Measurements from ENCODE around the gene DCUN1D5. TPM values are rescaled to one million over a fixed set of nuclear protein-coding genes. Genes with fewer than 3 reads are reported as not detected.

Gene DCUN1D5
- total and polyA plus RNA-seq, 12 donors: 8.8 to 36.7 (median 21.9) TPM

DNA sequence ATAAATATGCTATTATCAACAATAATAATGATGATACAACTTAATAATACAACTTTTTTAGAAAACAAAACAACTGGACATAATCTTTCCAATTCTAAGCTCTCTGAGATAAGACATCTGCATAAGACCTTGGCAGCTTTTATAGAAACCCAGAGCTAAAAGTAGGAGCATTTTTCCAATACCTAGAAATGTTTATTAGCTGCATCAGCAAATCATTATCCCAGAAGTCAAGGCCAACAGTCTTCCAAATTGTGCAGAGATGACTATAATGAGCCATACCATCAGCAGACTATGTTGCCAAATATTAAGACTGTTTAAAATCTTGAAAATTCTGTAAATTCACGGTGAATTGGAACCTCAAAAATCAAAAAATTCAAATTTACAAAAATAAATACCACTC, 30.3 kb downstream of the DCUN1D5 start:
- WGBS, 2 donors: 97 to 100% methylated on average over 1 of the region's 1 CpG
- H3K4me3 ChIP-seq: no peak overlapping the region

DNA sequence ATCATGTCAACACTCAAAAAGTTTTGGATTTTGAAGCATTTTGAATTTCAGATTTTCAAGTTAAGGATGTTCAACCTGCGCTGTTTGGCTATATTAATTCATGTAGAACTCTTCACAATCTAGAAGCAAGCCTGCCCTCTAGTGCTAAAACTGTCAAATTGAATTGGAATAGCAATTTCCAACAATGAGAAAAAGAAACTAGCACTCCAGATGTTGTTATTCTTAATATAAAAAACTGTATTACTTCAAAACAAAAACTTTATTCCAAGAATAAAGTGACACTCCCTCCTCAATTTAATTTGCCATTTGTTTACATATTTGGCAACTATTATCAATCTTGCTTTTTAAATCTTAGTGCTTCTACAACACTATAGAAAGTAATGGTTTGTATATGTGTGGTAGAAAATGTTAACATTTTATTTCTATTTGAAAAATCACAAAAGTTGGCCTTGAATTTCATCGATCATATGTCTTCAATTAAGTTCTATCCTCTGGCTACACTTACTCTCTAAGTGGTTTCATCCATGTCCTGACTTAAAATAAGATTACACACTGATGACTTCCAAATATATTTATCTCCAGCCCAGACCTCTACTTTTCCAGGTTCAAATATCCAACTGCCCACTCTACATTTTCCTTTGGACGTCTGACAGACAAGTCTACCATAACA, 36.6 kb downstream of the DCUN1D5 start:
- WGBS, 2 donors: 46 to 49% methylated on average over 3 of the region's 3 CpGs
- H3K27me3 ChIP-seq: no peaks in the 10 kb centered on the region
- intact Hi-C loops (cut with DNase I): no loop called here
- peaks cover 0 to 21% (median 6%) of the 10 kb centered on the region in 9 donors for H3K36me3 ChIP-seq
- no peak for DNase-seq
- H3K4me1 ChIP-seq: peaks cover 0 to 3% (median 0%) of the 10 kb centered on the region in 9 donors
- TF ChIP-seq, protein P1, sequence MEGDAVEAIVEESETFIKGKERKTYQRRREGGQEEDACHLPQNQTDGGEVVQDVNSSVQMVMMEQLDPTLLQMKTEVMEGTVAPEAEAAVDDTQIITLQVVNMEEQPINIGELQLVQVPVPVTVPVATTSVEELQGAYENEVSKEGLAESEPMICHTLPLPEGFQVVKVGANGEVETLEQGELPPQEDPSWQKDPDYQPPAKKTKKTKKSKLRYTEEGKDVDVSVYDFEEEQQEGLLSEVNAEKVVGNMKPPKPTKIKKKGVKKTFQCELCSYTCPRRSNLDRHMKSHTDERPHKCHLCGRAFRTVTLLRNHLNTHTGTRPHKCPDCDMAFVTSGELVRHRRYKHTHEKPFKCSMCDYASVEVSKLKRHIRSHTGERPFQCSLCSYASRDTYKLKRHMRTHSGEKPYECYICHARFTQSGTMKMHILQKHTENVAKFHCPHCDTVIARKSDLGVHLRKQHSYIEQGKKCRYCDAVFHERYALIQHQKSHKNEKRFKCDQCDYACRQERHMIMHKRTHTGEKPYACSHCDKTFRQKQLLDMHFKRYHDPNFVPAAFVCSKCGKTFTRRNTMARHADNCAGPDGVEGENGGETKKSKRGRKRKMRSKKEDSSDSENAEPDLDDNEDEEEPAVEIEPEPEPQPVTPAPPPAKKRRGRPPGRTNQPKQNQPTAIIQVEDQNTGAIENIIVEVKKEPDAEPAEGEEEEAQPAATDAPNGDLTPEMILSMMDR (IDR thresholded peaks at IDR 0.05): peak in 8 of 9 donors; percentile 9 to 76 (median 62)
- ATAC-seq: peak in 1 of 8 donors; percentile 57
- H3K4me3 ChIP-seq: no peak overlapping the region
- no peaks in the 10 kb centered on the region for H3K9me3 ChIP-seq
- H3K27ac ChIP-seq: no peak overlapping the region

More for the DNA sequence above, 30.3 kb downstream of the DCUN1D5 start:
- Histone ChIP-seq H3K4me1 (no peaks in the 10 kb centered on the region), H3K27ac (no peak overlapping the region), H3K36me3 (peaks cover 0 to 83% (median 31%) of the 10 kb centered on the region in 9 donors), H3K27me3 (no peaks in the 10 kb centered on the region), H3K9me3 (no peaks in the 10 kb centered on the region)
- TF ChIP-seq, protein P1 (IDR thresholded peaks at IDR 0.05): no peak
- intact Hi-C loops (cut with DNase I): no loop called here
- ATAC-seq: no peak
- DNase-seq: no peak

DNA sequence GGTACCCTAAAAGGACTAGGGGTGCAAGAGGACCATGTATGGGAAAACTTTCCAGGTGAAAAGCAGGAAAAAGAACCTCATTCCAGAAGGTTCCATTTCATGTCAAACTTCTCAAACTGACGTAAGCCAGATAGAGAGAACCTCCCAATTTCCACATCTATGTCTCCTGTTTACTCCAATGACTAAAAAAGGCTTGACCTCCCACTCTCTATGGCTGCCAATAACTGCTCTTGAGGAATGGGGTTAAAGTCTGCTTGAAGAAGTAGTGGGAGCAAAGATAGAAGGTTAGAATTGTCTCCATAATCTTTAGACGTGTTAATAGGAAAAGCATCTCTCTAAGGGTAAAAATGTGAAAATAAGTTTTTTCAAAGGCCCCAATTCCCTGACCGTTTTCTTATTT, 38.0 kb downstream of the DCUN1D5 start:
- peaks cover 0 to 3% (median 0%) of the 10 kb centered on the region in 9 donors for H3K4me1 ChIP-seq
- intact Hi-C loops (cut with DNase I): no loop called here
- H3K27me3 ChIP-seq: no peaks in the 10 kb centered on the region
- WGBS, 2 donors: 90 to 91% methylated on average over 3 of the region's 3 CpGs
- H3K27ac ChIP-seq: no peak overlapping the region
- H3K36me3 ChIP-seq: peaks cover 0 to 9% (median 0%) of the 10 kb centered on the region in 9 donors
- H3K4me3 ChIP-seq: no peak overlapping the region
- TF ChIP-seq, protein P1 (IDR thresholded peaks at IDR 0.05): no peak
- DNase-seq (no peak), ATAC-seq (no peak)
- H3K9me3 ChIP-seq: no peaks in the 10 kb centered on the region

DNA sequence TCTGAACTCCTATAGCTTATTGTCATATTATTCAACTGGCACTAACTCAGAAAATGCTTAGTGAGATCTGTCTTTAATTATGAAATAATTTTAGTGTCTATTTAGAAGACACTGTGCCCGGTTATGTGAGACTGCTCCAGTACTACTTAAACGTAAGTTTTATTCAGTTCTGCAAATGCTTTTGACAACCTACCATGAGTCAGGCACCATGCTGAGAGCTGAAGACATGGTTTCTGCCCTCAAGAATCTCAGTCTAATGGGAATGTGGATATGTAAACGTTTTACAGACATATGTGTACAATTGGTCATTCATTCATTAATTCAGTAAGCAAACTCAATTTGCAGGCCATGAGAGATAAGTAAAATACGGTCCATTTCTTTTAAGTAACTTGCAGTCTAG, 40.0 kb downstream of the DCUN1D5 start:
- intact Hi-C loops (cut with DNase I): no loop called here
- Histone ChIP-seq H3K27ac (no peak overlapping the region), H3K9me3 (no peaks in the 10 kb centered on the region), H3K36me3 (peaks cover 0 to 3% (median 0%) of the 10 kb centered on the region in 9 donors), H3K27me3 (no peaks in the 10 kb centered on the region), H3K4me3 (no peak overlapping the region), H3K4me1 (peaks cover 0 to 3% (median 0%) of the 10 kb centered on the region in 9 donors)
- no peak for ATAC-seq
- WGBS, 2 donors: 77 to 85% methylated on average over 4 of the region's 4 CpGs
- no peak for DNase-seq
- TF ChIP-seq, protein P1 (IDR thresholded peaks at IDR 0.05): no peak

Data from heart right ventricle (tissue), 16 donors.